HL-60/S4 treated with phorbol 12-myristate 13-acetate at 8.2 ng/mL for 4 days and 3 days (cell line): ENCODE data around the gene SEMA5B.

ENCODE experiments used
- in situ Hi-C: fragments of 300-500 bp; cut with MboI; formaldehyde crosslinking; loops from 2 replicates; pipeline ENCODE4 v1.15.0; 2022; ENCODE audit warnings: low sequenced_read_pairs

SEMA5B gene

DNA sequence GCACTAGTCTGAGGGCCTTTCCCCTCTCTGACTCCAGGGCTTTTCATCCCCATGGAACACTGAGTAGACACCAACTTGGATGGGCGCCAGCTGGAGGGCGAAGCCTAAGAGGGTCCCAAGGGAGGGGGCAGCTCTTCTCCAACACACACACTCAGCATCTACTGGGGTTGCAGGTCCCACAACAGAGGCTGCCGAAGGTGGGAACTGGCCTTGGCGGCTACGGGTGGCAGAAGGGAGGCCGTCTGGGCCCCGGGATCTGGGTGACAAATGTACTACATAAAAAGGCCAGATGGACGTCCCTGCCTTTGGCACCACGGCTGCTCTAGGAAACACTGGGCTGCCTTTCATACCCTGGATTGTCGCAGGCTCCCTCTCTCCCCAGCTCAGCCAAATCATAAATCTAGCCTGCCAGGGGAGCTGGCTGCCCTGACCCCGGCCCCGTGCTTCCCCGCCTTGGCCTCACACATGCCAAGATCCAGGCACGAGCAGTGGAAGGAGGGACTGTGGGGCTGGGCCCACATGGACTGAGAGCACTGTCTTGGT is 31.5 kb downstream of the SEMA5B start:
- in situ Hi-C loops = no loop called here

DNA sequence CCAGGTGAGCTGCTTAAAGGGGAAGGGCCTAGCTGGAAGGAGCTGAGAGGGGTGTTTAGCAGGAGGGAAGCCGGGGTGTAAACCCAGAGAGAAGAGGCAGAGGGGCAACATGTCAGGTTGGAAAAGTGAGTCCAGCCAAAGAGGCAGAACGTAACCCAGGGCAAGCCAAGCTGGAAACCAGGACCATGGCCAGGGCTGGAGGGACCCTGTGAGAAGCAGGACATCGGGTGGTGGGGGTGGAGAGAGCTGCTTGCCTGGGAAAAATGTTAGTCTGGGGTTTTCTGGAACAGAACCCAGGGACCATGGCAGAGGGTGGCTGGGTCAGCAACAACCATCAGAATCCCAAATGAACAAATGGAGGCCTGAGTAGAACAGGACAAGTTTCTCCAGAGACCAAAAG is 32.6 kb downstream of the SEMA5B start:
- in situ Hi-C loops = no loop called here

DNA sequence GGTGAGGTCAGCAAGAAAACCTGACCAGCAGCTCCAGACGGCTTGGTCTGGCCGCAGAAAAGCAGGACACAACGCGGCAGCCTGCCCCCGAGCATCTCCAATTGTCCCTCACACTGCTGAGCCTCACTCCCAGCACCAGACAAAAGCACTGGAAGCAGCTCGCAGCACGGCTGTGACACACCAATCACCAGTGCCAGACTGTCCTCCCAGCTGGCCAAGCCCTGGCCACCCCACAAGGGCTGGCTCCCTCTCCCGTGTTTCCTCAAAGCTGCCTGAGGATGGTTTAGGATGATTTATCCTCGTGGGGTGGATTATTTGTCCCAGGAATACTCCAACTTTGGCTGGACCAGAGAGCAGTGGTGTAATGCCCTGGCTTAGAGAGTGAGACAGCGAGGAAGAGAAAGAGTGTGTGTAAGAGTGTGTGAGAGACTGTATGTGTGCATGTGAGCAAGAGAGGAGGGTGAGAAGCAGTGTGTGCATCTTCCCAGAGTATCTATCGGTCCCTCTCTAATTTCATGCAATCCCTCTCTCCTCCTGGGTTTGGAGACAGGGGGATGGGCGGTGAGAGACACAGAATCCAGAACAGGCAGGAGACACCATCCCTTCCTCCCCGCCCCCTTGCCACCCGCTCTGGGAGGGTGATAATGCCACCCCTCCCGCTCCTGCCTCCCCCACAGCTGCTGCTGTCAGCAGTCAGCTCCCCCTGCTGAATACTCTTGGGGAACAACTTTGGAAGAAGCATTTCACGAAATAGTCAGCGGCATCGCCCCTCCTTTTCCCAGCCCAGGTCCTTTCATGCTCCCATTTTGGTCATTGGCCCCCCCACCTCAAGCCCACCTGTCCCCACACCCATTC is 34.2 kb downstream of the SEMA5B start:
- in situ Hi-C loops = no loop called here

DNA sequence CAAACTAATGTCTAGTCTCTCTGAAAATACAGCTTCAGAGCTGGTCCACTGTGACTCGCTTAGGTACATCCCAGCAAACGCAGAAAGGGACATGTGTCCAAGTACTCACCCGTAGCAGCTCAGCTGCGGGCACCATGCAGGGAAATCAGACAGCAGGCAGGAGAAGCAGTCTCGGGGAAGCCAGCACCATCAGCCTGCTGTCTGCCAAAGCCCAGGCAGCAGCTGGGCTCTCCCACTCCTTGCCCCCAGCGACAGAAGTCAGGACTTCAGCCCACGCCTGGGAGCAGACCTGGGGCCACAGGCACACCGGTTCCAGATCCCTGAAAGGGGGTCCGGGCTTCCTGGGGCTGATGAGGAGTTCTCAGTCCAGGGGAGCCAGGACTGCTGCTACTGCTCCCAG is 34.9 kb downstream of the SEMA5B start:
- in situ Hi-C loops = no loop called here

DNA sequence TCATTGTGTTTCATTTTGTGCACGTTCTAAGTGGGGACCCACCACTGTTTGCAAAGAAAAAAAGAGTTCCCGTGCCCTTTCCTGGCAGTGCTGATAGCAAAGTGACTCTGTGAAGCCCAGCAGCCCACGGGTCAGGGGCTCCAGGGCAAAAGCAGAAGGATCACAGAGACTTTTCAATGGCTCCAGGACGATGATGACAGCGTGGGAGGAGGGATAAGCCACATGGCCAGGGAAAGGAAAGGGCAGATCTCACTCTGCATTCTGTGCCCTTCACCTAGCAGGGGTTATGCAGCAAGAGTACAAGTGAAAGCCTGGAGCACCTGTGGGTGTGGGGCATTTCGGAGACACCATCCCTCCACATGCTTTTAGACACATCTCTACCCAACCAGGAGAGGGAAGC is 35.4 kb downstream of the SEMA5B start:
- in situ Hi-C loops = no loop called here

GRCh38 chr3:122991236-122991985 is 36.2 kb downstream of the SEMA5B start:
- in situ Hi-C loops = no loop called here

DNA sequence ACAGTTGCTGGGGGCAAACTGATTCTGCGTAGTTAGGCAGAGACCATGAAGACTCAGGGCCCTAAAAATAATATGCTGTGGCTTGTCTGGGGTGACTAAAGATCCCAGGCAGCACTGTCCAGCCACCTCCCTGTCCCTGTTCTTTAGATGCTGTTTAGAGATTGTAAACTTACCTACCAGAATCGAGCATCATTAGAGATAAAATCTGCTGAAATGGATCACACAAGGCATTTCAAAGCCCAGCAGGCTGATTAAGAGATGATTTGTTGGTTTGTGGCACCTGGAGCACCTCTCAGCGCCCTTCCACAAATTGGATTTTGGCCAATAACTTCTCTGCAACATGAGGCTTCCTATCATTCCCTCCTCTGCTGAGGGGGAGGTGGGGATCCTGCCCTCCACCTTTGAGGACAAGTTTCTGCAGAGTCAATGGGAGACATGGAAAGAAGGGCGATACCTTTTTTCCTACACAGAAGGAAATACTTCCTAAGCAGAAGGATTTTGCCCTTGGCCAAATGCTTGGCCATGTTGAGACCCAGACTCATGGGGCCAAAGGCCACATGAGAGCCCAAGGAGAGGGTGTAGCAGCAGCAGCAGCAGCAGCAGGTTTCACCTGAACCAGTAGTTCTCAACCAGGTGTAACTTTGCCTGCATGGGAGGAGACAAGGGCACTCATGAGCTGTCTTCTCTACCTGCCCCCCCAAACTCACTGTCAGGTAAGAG is 37.5 kb downstream of the SEMA5B start:
- in situ Hi-C loops = no loop called here

DNA sequence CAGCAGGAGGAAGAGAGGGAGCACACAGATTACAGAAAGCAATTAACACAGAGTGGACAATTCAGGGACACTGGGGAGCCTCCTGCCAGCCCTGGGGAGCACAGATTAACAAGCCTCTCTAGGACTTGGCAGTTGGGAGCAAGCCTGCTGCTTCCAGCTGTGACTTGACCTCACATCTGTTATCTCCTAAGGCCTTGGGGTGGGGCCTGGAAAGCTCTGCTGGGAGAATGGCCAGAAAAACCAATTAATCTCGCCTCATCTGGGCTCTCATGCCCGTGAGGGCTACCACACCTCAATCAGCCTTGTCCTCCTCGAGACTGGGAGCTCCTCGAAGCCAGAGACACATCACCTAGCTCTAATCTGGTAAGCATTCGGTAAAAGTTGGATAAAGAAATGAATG is 39.1 kb downstream of the SEMA5B start:
- in situ Hi-C loops = no loop called here

GRCh38 chr3:122987736-122988319 is 39.7 kb downstream of the SEMA5B start:
- in situ Hi-C loops = no loop called here

GRCh38 chr3:122987231-122987630 is 40.3 kb downstream of the SEMA5B start:
- in situ Hi-C loops = no loop called here

- in situ Hi-C loops = no loop called here
These were observed 40.8 kb downstream of the SEMA5B start for GRCh38 chr3:122986693-122987179.

GRCh38 chr3:122985539-122985938 is 42.0 kb downstream of the SEMA5B start:
- in situ Hi-C loops = no loop called here

DNA sequence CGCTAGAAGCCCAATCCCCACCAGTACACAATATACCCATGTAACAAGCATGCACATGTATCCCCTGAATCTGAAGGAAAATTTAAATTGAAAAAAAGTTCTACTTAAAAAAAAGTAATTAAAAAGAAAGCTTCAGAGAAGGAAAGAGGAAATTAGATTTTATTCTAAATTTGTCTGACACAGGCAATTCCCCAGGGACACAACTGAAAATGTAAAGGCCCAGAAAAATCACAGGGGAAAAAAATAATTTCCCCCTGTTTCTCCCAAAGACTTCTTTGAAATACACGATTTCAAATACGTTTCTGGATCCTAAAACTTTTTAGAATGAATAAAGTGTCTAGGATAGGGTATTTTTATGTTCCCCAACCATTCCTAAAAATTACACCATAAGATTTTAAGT is 42.9 kb downstream of the SEMA5B start:
- in situ Hi-C loops = no loop called here

DNA sequence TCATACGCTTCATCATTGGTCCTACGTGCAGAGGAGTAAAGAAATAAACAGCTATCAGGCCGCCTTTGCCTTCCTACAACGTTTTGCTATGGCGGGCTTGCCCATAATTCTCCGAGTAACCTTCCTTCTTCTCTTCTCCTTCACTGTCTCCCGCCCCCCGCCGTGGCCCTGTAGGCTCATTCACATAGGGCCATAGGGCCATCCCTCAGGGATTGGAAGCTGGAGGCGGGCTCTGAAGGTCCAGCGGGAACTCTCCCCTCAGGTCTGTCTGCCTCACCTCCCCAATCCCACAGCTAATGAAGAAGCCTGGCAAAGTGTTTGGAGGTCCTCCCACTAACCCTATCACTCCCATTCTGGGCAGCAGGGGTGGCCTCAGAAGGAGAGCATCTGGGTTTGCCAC is 43.6 kb downstream of the SEMA5B start:
- in situ Hi-C loops = no loop called here

DNA sequence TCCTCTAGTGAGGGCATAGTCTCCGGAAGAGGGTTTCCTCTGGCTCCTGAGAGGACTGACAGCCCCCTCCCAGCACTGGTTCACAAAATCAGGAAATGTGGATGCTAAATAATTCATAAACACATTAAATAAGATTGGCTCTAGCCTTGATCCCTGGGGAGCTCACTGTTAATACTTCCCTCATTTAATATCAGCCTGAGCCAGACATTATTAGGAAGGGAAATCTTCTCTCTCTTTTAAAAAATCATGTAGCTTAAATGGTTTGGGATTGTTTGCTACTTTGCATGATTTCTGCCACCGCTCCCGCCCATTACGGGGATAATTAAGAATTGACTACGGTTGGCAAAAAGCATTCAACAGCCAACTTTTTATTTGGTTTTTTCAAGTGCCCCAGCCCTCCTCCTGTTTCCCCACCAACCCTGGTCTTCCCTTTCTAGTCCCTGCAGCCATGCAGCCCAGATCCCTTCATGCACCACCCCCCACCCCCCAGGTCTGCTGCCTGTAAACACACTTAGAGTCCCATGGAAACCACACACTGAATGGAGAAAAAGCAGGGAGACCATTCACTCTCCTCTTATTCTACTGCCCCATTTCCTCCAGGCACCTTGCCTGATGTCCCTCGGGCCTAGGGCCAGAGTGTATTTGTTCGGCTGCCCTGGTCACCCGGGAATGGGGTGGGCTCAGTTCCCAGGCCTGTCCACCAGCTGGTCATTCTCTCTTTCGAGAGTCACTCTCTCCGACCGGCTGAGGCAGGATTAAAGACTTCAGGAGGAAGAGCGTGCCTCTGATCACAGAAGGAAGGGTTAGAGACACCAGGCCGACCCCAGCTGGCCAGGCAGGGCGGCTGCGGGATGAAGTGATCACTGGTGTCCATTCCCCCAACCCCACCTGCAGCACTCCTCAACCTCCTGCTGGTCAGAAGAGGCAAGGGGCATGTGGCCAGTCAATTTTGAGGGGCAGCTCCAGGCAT is 45.1 kb downstream of the SEMA5B start:
- in situ Hi-C loops = no loop called here

GRCh38 chr3:122979211-122979610 is 48.4 kb downstream of the SEMA5B start:
- in situ Hi-C loops = no loop called here

GRCh38 chr3:122978569-122978968 is 49.0 kb downstream of the SEMA5B start:
- in situ Hi-C loops = no loop called here

DNA sequence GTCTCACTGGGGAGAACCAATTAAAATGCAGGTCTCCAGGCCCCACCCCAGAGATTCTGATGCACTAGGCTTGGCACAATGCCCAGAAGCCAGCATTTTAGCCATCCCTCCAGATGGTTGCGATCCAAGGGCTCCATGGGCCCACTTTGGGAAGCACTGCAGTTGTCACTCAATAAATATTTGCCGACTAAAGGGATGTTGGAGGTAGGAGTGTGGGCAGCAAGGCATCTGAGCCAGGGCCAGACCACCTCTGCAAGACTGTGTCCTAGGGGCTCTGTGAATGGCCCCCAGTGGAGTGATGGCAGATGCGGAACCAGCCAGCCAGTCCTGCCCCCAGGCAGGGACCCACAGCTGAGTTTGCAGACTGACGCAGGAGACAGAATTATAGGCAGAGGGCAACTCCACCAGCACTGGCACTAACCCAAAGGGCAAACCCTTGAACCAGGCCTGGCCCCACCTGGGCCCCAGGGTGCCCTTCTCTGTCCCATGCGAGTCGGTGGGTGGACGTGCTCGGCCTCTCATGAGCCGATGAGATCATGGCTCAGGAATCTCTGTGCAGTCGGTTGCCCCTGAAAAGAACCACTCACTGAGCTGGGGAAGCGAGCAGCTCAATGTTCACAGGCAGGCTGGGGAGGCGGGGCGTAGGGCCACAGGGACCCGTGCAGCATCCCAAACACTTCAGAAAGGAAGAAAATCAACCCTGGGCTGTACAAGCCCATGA is 49.7 kb downstream of the SEMA5B start:
- in situ Hi-C loops = no loop called here

- in situ Hi-C loops = no loop called here
These were observed 51.7 kb downstream of the SEMA5B start for GRCh38 chr3:122975924-122976293.
